ENCODE results near the gene PDIK1L.

Gene PDIK1L

DNA sequence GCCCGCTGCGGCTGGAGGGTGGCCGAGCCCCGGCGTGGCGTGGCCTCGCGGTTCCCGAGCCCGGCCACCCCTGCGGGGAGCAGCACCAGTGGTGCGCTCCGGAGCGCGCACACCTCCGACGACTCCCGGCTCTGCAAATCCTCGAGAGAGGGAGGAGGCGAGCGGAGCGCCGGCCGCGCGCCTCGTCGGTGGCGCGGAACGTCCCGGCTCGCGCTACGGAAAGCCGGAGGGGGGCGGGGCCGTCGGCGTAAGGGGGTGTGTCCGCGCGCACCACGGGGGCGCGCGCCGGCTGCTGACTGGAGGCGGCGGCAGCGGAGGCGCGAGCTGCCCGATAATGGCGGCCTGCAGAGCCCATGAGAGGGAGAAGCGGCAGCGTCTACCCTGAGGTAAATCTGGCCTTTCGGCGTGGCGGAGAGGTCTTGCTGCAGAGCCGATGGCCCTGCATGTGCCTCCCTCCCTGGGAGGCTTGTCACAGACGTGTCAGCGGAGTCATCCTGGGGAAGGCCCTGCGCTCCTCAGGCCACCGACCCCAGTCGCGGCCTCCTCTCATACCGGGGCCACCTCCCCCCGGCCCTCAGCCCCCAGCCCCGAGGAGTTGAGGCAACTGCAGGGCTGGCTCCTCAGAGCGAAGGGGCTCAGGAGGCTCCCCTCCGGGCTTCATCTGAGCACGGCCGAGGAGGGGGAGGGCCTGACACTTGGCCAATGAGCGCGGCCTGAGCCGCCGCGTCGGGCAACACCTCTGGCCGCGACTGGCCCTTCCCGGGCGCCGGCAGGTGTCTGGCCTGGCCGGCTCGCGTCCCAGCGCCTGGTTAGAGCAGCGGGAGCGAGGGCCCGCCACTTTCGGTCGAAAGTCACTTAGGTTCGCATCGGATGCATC, at the start of gene PDIK1L:
PDIK1L (plus strand) TSS at position 295 of the 877 bp plus-strand sequence. CDS start 2,485 bp downstream, outside the sequence.
- DNase-seq, result peak; percentile 93

DNA sequence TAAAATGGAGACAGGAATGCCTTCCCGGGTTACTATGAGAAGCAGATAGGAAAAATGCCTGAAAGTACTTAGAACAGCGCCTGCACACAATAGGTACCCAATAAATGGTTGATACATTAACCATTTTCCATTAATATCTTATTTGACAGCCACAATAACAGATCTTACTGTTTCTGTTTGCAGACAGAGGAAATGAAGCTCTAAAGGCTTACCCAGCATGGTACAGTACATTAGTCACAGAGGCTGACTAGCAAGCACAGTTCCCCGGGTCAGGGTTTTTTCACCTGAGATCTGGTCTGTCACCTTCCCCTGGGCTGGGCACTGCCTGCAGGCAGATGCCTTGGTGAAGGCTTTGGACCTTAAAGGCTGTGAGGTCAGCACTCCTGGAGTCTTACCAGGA, 47.1 kb upstream of the PDIK1L start:
- no peak for DNase-seq

DNA sequence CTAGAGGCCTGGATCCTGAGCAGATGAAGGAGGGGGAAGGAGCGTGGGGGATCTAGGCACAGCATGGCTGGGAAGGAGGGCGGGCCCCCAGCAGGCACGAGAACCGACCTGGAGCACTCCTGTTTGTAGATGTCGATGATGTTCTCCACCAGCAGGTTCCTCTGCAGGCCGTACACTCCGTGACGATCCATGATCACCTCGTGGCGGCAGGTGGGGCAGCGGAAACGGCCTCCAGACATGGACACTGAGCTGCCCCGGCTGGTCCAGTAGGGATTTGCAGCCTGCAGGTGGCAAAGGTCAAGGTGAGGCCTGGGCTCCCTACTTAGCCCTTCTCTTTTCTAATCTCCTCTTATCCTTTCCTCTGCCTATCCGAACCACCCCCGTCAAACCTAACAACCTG, 45.5 kb upstream of the PDIK1L start:
- DNase-seq, result no peak

DNA sequence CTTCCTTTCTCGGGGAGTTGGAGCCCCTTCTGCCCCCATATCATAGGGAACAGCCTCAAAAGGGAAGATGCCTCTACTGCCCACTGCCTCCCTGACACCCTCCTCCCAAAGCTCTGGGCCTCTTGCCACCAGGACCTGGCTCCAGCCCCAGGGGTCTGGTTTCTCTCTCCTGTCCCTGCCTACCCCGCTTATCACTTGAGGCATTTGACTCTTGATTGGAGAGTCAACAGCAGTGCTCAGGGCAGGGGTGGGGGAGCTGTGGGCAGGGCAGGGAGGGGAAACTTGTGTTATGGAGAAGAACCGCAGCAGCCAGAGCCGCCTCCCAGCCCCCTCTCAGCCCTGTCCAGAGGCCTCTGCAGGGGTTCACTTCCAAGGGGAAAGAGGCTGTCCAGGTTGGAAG, 44.8 kb upstream of the PDIK1L start:
- no peak for DNase-seq

DNA sequence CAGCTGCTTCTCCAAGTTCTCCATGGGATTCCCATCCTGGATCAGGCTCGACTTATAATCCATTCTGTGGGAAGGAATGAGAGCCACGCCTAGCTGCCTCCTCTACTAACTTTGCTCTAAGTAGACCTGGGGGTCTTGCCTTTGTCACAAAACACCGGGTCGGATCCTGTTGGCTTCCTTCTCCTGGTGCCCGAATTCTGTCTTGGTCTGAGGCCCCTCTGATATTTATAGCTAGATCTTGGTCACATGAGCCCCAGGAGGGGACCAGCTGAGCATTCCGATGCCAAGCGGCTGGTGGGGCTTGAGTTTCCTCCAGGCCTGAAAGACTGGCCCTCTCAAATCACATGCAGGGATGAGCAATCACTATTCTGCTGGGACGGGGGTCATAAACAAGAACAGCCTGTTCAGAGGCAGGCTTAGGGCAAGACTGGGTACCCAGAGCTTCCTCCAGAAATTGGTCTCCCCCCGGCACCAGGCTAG, 44.2 kb upstream of the PDIK1L start, which contains the start of gene TRIM63:
TRIM63 (minus strand) TSS at position 199 of the 480 bp plus-strand sequence; CDS start at position 63, 136 bp downstream.
- DNase-seq, result no peak

DNA sequence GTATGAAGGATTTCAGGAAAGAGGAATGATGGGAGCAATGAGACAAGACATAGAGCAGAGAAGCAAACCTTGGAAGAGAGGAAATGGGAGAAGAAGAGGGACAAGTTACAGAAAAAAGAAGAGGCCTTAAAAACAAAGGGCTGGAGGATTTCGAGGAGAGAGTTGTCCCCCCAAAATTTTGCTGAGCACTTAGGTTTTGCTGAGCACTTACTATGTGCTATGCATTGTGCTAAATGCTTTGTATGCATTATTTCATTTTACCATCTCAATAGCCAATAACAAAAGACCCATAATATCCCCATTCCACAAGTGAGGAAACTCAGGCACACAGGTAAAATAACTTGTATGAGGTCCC, 41.7 kb upstream of the PDIK1L start:
- DNase-seq, result no peak

DNA sequence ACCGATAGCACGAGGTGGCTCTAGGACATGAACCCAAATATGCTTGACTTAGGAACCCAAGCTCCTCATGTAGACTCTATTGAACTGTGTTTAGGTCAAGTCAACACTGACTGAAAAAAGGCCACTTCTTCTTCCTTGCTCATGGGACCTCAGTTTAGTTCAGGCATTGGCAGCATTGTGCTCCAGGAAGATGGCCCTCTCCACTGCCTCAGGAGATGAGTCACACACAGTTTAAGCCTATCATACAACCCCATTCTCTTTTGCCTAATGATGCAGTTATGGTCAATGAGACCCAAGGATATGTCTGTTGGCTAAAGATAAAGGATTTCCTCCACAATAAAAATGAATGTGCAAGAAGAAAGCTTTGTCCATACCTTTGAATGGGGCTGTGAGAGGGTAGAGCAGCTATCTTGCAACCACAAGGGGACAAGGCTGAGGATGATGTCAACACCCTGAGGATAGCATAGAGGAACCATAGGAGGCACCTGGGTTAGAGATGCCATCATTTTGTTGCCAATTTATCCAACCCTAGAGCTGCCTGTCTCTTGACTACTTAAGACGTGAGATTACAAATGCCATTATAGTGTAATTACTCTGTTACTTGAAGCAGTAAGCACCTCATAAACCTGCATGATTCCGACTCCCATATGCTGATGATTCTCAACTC, 41.2 kb upstream of the PDIK1L start:
- no peak for DNase-seq

DNA sequence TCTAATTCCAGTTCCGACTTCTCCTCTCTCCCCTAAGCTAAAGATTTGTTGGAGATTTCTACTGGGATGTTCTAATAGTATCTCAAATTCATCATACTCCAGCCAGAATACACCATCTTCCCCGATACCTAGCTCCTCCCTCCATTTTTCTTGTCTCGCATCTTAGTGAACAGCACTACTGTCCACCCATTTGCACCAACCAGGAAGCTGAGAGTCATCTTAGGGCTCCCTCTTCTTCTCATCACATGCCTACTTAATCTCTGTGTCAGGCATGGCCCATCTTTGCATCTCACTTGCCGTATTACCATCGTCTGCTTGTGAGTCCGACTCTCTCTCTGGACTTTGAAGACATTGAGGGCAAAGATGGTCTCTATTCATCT, 40.7 kb upstream of the PDIK1L start:
- no peak for DNase-seq

DNA sequence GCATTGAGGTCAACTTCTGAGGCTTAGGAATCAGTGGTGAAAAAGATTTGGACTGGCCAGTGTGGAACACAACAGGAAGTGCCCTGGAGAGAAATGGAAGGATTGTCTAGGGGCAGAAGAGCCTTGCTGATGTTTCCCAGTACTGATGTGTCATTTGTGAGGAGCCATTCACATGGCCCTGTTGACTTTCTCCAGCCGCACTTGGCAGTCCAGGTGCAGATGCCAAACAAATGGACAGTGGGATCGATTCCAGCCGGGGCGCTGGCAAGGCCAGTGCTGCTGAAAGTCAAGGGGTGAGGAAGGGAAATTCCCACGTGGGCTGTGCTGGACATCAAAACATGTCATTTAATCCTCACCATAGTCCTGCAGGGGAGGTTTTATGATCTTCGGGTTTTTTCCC, 39.3 kb upstream of the PDIK1L start:
- DNase-seq, result no peak

DNA sequence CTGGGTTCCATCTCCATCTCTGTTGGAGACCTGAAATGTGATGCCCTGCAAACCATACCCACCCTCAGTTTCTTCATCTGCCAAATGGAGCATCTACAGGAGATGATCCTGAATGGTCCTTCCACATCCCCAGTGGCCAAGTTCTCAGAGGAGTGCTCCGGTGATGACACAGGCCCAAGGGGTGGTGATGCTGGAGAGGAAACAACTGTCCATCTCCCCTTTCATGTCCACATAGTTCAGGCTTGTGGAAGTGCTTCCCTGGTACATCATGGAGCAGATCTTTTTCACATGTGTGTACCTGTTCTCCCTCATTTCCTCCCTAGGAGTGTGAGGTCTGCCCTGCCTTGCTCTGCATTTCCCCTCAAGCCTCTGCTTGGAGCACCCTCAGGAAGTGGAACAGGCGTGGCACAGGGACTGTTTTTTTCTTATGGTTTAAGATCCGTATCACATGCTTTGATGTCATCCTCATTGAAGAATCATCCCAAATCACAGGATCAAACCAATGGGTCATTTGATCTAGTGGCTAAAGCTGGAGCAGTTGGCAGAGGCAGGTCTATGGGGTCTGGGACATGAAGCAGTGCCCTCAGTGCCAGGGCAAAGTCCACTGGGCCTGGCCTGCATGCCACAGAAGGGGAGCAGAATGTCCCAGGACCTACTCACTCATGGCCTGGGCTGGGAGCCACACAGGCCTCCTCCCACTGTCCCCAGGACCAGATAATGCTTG, 36.0 kb upstream of the PDIK1L start:
- DNase-seq, result no peak

DNA sequence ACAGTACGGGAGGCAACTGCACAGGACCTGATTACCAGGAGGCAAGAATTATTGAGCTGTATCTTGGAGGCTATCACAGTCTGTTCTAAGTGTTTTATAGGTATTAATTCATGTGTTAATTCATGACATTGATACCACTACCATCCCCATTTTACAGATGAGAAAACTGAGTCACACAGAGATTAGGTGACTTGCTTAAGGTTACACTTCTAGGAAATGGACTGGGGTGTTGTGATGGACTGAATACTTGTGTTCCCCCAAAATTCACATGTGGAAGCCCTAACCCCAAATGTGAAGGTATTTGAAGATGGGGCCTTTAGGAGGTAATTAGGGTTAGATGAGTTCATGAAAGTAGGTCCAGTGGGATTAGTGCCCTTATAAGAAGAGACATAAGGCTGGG, 34.1 kb upstream of the PDIK1L start:
- DNase-seq, result no peak

DNA sequence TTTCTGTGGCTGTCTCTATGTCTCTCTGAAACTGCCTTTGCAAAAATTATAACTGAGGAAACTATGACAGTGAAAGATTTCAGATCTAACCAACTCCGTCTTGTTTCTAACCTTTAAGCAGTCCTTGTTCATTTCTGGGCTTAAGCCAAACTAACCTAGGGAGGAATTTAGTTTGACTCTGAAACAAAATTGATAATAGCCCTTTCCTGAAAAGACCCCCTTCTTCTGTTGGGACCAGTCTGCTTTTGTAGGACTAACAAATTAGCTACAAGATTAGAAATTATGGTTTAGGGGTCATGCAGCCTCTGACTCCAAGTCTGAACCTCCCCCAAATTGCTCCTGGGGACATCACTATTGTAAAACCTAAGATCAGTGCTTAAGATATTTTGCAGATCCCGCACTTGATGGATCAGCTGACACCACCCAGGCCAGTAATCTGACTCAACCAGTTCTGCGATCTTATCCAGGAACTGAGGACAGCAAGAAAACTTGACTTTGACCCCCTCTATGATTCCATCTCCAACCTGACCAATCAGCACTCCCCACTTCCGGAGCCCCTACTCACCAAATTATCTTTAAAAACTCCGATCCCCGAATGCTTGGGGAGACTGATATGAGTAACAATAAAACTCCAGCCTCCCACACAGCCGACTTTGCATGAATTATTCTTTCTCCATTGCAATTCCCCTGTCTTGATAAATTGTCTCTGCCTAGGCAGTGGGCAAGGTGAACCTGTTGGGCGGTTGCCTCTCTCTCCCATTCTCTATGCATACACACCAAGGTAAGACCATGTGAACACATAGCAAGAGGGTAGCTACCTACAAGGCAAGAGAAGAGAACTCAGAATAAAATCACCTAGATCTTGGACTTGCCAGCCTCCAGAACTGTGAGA, 33.1 kb upstream of the PDIK1L start:
- DNase-seq, result no peak

DNA sequence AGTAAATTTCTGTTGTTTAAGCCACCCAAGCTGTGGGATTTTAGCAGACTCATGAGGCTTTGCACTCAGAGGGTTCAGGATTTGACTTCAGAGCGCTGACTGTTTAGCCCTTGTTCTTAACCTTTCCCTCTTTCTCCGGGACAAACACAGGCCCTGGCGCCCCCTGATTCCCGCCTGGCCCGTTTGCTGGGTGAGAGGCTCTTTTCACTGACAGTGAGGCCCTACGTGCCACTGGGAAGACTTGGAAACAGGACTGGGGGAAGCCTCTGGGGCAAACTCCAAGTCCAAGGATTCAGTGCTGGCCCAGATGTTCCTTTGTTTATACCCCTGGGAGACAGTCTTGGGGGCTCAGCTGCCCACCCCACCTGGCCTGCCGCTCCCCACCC, 32.5 kb upstream of the PDIK1L start:
- DNase-seq, result no peak

DNA sequence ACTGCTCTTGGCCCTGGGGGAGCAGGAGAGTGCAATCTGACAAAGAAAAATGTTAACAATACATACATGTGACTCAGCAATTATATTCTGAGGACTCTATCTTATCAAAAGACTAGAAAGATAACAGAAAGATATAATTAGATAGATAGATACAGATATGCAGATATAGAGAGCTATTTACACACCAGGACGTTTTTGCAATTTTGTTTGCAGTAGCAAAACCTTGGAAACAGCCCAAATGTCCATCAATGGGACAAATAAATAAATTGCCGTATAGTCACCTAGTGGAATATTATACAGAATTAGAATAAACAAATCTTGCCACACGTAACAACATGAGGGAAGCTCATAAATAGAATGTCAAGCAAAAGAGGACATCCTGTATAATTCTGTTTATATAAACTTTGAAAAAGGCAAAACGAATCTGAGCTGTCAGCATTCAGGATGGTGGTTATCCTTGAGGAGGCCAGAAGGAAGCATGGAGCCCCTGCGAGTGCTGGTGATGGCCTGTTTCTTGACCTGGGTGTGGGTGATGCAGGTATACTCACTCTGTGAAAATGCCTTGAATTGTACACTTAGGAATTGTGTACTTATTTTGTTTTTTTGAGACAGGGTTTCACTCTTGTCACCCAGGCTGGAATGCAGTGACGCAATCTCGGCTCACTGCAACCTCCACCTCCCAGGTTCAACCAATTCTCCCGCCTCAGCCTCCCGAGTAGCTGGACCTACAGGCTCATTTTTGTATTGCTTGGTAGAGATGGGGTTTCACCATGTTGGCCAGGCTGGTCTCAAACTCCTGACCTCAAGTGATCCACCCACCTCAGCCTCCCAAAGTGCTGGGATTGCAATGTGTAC, 31.4 kb upstream of the PDIK1L start:
- no peak for DNase-seq

DNA sequence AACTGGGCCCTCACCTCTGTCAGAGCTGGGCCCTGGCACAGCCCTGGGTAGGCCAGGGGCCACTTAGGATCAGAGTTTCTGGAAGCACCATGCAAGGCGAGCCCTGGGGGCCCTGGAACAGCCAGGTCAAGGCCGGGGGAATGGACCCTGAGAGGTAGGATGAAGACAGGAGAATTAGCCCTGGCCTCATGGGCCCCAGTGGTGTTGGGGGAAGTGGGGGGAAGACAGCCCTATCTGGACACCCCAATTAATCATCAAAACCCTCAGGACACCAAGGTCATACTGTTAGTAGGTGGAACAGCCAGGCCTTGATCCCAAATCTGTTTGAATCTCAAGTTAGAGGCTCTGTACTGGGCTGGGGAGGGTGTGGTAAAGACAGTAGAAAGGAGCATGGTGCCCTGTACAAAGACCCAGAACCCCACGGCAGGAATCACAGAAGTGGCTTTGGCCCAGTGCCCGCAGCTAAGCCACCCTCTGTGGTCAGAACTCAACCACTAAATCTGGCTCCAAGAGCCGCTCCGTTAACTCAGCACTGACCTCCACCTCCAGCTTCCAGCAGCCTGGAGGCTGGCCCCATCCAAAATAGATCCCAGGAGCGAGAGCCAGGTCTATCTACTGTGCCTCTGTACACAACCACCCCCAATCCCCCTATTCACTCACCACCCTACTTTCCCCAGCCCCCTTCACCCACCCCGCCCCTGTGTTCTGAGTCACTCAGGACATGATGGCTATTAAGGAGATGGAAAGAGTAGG, 30.2 kb upstream of the PDIK1L start:
- DNase-seq, result no peak

DNA sequence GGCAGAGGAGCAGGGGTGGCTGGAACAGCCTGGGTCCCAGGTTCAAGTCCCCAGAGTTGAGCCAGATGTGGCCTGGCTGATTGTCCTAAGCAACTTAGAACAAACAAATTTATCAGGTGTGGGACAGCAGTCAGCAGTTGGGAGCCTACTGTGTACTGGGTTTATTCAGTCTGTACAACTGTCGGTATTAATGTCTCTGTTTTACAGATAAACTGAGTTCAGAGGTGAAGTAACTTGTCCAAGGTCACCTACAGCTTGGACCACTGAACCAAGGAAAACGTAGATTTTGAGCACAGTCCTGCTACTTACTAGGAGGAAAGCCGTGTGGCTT, 29.6 kb upstream of the PDIK1L start:
- DNase-seq, result no peak

DNA sequence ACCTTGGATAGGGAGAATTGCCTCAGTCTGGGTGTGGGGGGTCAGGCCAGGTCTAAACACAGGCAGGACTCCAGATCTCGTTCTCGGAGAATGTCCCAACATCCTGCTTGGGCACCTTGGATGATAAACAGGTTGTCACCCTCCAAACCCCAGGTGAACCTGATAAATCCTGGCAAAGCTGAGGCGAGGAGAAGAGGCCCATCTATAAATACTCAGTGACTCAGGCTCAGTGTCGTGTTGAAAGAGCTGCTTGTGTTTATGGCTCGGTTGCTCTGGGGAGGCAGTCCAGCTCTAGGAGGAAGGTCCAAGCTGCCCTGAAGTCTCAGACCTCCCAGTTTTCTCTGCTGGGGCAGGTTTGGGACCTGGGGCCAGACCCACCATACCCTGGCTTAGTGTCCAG, 28.4 kb upstream of the PDIK1L start:
- no peak for DNase-seq

DNA sequence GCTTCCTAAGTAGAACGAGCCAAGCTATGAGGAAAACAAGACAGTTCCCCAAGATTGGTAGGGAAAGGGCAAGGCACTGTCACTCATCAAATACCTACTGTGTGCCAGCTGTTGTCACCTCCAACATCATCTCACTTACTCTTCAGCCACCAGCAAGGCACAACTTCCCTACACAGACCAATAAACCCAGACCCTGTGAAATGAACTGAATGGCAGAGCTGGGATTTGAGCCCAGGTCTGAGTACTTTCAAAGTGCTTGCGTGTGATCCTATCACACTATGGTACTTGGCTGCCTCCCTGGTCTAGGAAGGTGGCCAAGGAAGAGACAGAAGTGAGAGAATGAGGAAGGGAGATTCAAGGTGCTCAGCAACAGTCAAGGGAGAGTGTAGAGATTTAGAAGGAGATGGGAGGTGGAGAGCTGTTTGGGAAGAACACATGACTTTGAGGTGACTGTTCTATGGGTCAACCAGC, 27.5 kb upstream of the PDIK1L start:
- DNase-seq, result no peak

DNA sequence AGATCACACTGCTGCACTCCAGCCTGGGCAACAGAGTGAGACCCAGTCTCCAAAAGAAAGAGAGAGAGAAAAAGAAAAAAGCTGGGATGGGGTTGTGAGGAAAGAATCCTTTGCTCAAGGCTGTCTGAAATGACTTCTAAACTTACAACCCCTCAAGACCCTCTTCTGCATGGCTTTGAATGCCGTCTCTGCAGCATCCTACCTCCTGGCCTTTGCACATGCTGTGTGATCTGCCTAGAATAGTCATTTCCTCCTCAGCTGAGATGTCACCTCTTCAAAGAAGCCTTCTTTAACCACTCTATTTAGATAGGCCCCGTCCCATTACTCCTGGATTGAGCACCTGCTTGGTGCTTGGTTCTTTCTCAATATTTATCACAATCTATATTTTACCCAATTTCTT, 26.8 kb upstream of the PDIK1L start:
- no peak for DNase-seq

DNA sequence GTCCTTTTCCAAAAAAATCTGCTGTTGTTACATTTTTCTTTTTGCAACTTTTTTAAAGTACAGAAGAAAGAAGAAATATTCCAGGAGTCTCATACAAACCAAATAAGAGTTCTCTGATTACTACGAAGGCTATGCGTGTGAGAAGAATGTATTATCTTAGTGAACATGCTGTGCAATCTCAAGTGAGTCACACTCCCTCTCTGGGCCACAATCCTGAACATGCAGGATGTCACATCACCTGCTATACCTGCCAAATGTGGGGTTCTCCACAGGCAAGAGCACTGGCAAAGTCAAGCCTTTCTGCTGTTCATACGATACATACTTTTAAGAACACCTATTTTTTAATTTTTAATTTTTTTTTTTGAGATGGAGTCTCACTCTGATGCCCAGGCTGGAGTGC, 22.5 kb upstream of the PDIK1L start:
- DNase-seq, result no peak

DNA sequence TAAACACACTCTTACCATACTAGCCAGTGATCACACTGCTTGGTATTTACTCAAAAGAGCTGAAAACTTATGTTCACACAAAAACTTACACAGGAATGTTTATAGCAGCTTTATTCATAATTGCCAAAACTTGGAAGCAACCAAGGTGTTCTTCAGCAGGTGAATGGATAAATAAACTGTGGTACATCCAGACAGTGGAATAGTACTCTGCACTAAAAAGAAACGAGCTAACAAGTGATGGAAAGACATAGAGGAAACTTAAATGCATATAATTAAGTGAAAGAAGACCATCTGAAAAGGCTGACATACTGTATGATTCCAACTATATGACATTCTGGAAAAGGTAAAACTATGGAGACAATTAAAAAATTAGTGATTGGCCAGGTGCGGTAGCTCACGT, 20.7 kb upstream of the PDIK1L start:
- DNase-seq, result no peak

Data from NCI-H1436 (cell line).